Measurements from ENCODE around the gene ABCC1.
"Not testable (repeated sequence)": the region's sequence is repeated elsewhere in the genome, so short reads cannot be mapped to it uniquely, and the experiment has no call there.

Gene ABCC1

GRCh38 chr16:15967655-15968315 lies 18.4 kb downstream of the ABCC1 start:
- no peak for DNase-seq (ENCODE audit: low spot score)

GRCh38 chr16:15970202-15970601 lies 20.8 kb downstream of the ABCC1 start:
- peak; percentile 49 for DNase-seq (ENCODE audit: low spot score)

DNA sequence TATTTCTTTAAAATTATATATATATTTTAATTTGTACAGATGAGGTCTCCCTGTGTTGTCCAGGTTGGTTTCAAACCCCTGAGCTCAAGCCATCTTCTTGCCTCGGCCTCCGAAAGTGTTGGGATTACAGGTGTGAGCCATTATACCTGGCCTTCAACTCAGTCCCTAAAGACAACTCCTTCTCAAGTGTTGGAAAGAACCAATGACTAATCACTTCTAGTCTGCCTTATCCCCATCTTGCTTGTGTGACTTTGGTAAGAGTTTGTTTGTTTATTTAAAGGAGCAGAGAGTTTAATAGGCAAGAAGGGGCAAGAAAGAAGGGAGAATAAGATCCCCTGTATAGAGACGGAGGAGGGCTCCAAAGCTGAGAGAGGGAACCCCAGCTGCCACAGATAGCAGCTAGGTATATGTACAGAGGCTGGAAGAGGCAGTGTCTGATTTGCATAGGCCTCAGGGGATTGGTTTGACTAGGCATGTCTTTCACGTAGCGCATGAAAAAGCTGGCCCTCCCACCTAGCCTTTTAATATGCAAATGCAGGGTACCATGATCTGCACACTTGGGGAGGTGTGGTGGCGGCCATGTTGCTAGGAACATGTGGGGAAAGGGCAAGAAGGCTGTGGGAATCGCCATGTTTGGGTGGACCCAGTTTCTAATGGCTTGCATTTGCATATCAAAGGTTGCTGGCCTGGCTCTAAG lies 21.5 kb downstream of the ABCC1 start:
- no peak for DNase-seq (ENCODE audit: low spot score)

DNA sequence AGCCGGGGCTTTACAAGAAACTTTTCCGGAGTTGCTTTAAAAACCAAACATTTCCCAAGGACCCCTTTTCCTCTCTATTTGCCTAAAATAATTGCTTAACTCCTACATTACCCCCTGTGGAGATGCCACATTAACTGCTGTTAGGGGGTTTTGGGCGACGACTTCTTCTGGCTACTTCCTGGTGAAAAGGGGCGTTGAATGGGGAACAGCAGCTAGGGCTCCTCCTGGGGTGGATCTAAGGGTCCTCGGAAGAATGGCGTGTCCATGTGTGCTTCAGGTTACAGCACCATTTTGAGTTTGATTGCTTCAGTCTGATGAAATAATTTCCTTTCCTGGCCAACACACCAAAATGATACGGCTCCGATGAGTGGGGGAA lies 22.0 kb downstream of the ABCC1 start:
- DNase-seq (ENCODE audit: low spot score) = no peak

DNA sequence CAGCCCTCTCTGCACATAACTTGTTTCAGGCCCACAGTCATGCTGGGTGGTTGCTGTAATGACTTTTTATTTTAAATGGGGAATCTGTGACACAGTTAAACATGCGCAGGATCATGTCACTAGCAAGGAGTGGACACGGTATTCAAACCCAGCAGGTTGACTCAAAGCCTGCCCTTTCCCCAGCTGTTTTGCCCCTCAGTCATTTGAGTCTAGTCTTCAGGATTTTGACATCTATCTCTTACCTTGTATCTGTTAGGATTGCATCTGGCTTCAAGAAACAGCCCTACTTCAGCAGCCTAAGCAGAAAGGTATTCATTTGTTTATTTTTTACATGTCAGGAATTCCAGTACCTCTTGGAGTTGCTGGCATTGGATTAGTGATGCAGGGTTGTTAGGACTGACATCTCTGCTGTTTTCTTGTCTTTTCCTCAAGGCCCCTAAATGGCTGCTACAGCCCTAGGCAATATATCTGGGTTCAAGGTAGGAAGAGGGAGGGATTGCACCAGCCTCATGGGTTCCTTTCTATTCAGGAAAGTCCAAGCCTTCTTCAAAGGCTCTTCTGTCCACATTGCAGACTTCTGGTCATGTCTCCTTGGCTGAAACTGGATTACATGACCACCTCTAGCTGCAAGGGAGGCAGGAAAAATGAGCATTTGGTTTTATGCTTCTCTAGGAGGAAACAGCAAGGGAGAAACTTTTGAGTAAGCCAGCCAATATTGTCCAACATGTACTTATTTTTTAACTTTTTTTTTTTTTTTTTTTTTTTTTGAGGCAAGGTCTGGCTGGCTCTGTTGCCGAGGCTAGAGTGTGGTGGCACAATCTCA lies 22.8 kb downstream of the ABCC1 start:
- no peak for DNase-seq (ENCODE audit: low spot score)

GRCh38 chr16:15973421-15973820 lies 24.0 kb downstream of the ABCC1 start:
- no peak for DNase-seq (ENCODE audit: low spot score)

DNA sequence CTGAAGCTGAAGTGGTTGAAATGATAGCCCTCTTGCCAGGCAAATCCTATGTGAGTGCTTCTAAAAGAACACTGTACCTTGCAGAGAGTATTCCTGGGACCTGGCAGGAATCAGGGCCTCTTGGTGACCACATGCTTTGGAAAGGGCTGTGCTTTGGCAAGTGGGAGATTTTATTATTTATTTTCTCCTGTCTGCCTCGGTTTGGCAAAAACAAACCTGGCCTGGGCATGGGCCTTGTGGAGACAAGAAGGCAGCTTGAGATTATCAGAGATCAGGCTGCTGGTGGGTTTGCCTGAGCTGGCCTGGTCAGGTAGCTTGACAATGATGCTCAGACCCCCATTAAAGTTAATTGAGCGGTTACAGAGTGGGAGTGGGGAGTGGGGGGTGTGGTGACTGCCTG lies 24.6 kb downstream of the ABCC1 start:
- DNase-seq (ENCODE audit: low spot score) = no peak

GRCh38 chr16:15975172-15975571 lies 25.8 kb downstream of the ABCC1 start:
- no peak for DNase-seq (ENCODE audit: low spot score)

GRCh38 chr16:15976225-15976812 lies 26.9 kb downstream of the ABCC1 start:
- no peak for DNase-seq (ENCODE audit: low spot score)

GRCh38 chr16:15976929-15977637 lies 27.7 kb downstream of the ABCC1 start:
- no peak for DNase-seq (ENCODE audit: low spot score)

DNA sequence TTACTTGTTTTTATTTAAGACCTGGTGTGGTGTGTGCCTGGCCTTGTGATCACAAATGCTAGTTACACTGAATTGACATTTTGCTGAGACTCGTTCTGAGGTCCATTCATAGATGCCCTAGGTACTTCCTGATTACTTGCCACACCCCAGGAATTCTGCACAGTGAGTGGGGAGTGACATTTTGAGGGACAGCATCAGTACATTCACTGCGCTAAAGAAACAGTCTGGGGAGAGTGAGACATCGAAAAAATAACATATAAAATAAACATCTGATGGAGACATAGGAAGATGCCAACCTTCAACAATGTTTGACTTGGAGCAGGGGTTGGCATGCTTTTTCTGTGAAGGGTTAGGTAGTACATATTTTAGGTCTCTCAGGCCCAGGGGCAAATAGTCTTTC lies 30.4 kb downstream of the ABCC1 start:
- no peak for DNase-seq (ENCODE audit: low spot score)

GRCh38 chr16:15980329-15980728 lies 30.9 kb downstream of the ABCC1 start:
- no peak for DNase-seq (ENCODE audit: low spot score)

GRCh38 chr16:15981382-15981781 lies 32.0 kb downstream of the ABCC1 start:
- no peak for DNase-seq (ENCODE audit: low spot score)

DNA sequence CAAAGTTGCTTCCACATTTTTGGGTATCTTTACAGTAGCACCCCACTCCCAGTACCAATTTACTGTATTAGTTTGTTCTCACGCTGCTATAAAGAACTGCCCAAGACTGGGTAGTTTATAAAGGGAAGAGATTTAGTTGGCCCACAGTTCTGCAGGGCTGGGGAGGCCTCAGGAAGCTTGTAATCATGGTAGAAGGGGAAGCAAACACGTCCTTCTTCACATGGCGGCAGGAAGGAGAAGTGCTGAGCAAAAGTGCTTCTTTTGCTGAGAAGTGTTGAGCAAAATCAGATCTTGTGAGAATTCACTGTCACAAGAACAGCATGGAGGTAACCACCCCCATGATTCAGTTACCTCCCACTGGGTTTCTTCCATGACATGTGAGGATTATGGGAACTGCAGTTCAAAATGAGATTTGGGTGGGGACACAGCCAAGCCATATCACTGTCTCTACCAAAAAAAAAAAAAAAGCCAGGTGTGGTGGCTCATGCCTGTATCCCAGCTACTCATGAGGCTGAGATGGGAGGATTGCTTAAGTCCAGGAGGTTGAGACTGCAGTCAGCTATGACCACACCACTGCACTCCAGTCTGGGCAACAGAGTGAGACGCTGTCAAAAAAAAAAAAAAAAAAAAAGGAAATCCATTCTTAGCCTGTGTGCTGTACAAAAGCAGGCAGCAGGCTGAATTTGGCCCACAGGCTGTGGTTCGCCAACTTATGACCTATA lies 32.9 kb downstream of the ABCC1 start:
- not testable (repeated sequence) for DNase-seq (ENCODE audit: low spot score)

DNA sequence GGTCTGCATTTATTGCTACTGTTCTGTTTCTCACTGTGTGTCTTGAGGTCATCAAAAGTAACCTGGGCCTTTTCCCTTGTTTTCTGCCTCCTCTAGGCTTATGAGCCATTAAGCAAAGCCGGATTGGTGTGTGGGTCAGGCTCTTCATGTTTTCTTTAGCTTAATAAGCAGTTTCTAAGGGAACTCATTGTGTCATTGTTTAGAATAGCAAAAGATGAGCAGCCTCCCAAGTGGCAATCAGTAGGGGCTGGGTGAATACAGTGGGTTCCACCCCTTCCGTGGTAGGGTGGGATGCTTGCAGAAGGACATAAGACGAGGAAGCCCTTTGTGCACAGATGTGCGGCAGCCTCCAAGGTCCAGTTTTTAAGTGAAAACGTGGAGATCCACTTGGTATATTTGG lies 34.5 kb downstream of the ABCC1 start:
- no peak for DNase-seq (ENCODE audit: low spot score)

DNA sequence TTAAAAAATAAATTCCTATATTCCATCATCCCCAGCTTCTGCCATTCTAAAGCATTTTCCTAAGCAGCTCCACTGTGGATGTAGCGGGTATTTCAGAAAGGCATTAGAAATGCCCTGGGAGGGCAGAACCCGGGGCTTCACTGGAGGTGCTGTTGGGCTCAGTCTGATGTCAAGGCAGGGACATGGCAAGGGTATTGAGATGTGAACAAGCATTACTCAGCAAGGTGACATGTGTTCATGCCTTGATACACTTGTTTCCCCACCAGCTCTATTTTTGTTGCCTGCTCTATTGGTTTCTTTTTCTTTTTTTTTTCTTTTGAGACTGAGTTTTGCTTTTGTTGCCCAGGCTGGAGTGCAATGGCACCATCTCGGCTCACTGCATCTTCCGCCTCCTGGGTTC lies 35.7 kb downstream of the ABCC1 start:
- DNase-seq (ENCODE audit: low spot score) = no peak

GRCh38 chr16:15986261-15986660 lies 36.8 kb downstream of the ABCC1 start:
- DNase-seq (ENCODE audit: low spot score) = no peak

DNA sequence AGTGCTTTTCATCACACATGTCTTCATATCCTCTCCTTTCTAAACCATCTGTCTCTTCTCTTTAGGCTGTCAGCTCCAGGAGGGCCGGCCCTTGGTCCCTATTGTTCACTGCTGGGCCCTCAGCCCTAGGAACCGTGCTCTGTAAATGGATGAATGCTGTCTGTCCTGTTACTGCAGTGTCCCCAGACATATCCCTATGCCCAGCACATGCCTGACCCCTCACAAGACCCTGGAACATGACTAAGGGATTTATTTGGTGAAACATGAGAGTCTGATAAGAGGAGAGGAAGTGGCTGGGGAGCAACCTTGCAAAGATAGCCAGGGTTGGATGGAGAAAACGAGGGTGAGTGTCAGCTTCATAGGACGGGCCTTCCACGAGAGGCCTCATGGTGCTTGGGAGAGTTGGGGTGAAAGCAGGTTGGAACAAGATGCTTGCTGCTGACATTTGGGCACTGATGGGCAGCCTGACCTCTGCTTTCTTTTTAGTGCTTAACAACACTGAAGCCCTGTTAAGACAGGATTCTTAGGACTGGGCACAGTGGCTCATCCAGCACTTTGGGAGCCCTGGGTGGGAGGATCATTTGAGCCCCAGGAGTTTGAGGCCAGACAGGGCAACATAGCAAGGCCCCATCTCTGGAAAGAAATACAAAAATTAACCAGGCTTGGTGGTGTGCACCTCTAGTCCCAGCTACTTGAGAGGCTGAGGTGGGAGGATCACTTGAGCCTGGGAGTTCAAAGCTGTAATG lies 39.0 kb downstream of the ABCC1 start:
- DNase-seq (ENCODE audit: low spot score) = no peak

- DNase-seq (ENCODE audit: low spot score) = no peak
These were observed 41.5 kb downstream of the ABCC1 start for GRCh38 chr16:15990902-15991301.

GRCh38 chr16:15993128-15993527 lies 43.7 kb downstream of the ABCC1 start:
- DNase-seq (ENCODE audit: low spot score) = no peak

DNA sequence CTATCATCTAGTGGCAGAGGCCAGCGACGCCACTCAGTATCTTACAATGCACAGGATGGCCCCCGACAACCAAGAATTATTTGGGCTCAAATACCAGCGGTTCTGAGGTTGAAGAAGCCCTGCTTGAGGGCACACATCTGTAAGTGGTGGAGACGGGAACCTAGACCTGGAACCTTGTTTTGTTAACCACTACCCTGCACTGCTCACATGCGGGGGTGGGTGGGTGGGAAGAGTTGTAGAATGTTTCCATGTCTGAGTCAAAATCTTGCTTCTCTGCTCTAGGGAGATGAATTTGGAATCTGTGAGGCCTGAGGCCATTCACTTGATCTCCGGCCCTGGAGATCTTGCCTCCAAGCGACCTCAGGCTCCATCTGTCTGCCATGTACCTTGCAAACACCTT lies 44.1 kb downstream of the ABCC1 start:
- no peak for DNase-seq (ENCODE audit: low spot score)

All from germinal center (tissue), 1 donor.